ENCODE data around the gene ZNF891. TPM values are rescaled to one million over a fixed set of nuclear protein-coding genes. Genes with fewer than 3 reads are reported as not detected.

Gene ZNF891
- total RNA-seq, 2 experiments from 2014 or later, result 3.2 to 5.0 TPM

DNA sequence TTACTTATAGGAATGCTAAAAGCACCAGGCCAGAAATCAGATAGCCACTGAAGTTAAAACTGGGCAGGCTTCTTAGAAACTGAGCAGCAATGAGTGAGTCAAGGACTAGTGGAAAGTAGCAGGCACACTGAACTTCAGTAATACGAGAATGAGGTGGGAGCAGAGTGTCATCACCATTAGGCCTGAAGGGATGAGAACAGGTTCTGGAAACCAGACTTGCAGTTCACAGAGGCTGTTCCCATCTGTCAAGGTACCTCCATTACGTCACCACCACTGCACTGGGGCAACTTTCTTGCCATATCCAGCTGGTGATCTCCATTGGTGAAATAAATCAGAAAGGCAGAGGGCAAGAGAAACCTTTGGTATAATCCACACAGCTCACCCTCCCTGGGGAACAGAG is 15.9 kb upstream of the ZNF891 start:
- no TSS peak for BruUV-seq (replicated peaks)
- no peak for TF ChIP-seq EZH2phosphoT487 (IDR thresholded peaks at IDR 0.05; ENCODE audit: borderline replicate concordance, low read depth, low read length)
- TF ChIP-seq, protein P1, sequence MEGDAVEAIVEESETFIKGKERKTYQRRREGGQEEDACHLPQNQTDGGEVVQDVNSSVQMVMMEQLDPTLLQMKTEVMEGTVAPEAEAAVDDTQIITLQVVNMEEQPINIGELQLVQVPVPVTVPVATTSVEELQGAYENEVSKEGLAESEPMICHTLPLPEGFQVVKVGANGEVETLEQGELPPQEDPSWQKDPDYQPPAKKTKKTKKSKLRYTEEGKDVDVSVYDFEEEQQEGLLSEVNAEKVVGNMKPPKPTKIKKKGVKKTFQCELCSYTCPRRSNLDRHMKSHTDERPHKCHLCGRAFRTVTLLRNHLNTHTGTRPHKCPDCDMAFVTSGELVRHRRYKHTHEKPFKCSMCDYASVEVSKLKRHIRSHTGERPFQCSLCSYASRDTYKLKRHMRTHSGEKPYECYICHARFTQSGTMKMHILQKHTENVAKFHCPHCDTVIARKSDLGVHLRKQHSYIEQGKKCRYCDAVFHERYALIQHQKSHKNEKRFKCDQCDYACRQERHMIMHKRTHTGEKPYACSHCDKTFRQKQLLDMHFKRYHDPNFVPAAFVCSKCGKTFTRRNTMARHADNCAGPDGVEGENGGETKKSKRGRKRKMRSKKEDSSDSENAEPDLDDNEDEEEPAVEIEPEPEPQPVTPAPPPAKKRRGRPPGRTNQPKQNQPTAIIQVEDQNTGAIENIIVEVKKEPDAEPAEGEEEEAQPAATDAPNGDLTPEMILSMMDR (conservative IDR thresholded peaks at IDR 0.05; ENCODE audit: low read length), result no peak
- Histone ChIP-seq H2AFZ (ENCODE audit: low read length) (no peak overlapping the region), H3K27ac (ENCODE audit: low read depth, low read length, poor library complexity, severe bottlenecking) (no peak overlapping the region), H4K20me1 (ENCODE audit: insufficient read depth, low read length) (no peaks in the 10 kb centered on the region), H3K4me3 (ENCODE audit: low read depth, low read length, poor library complexity, severe bottlenecking) (no peak overlapping the region), H3K79me2 (ENCODE audit: insufficient read depth, low read depth, low read length) (no peaks in the 10 kb centered on the region), H3K36me3 (ENCODE audit: insufficient read depth, low read length) (peaks cover 31% of the 10 kb centered on the region), H3K9me3 (ENCODE audit: low read length) (peaks cover 20% of the 10 kb centered on the region), H3K4me1 (ENCODE audit: insufficient read depth, low read length, poor library complexity, severe bottlenecking) (no peaks in the 10 kb centered on the region), H3K4me2 (ENCODE audit: low read length) (no peak overlapping the region), H3K9me2 (ENCODE audit: insufficient read depth, low read length) (no peaks in the 10 kb centered on the region)
- CTCF ChIA-PET (ENCODE audit: unreplicated experiment), result no interaction called here
- no peak for DNase-seq (ENCODE audit: low spot score)
- POLR2A ChIA-PET, result no interaction called here
- intact Hi-C loops (cut with micrococcal nuclease; ENCODE audit: unreplicated experiment), result no loop called here

DNA sequence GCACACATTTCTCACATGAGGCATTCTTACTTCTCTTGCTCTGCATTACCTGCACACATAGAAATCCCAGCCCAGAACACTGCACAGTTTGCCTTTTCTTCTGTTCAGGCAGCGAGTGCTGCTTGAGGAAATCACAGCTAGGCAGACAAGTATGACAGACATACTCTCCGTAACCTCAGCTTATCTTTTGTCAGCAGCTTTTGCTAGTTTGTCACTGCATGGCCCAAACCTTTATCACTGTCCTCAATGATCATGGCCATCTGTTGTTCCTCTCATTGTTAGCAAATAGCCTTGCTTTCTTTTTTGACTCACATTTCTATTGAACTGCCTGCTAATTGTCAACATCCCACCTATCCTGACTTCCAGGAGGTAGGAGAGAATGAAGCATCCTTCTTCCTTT is 5.7 kb upstream of the ZNF891 start:
- Histone ChIP-seq H3K4me2 (ENCODE audit: low read length) (no peak overlapping the region), H2AFZ (ENCODE audit: low read length) (no peak overlapping the region), H4K20me1 (ENCODE audit: insufficient read depth, low read length) (no peaks in the 10 kb centered on the region), H3K4me1 (ENCODE audit: insufficient read depth, low read length, poor library complexity, severe bottlenecking) (no peaks in the 10 kb centered on the region), H3K79me2 (ENCODE audit: insufficient read depth, low read depth, low read length) (no peaks in the 10 kb centered on the region), H3K4me3 (ENCODE audit: low read depth, low read length, poor library complexity, severe bottlenecking) (no peak overlapping the region), H3K9me2 (ENCODE audit: insufficient read depth, low read length) (no peaks in the 10 kb centered on the region), H3K27ac (ENCODE audit: low read depth, low read length, poor library complexity, severe bottlenecking) (no peak overlapping the region), H3K9me3 (ENCODE audit: low read length) (peaks cover 39% of the 10 kb centered on the region), H3K36me3 (ENCODE audit: insufficient read depth, low read length) (peaks cover 34% of the 10 kb centered on the region)
- no peak for DNase-seq (ENCODE audit: low spot score)
- CTCF ChIA-PET (ENCODE audit: unreplicated experiment), result interaction anchor here (0.6 kb wide), 1 partner anchor 34 kb away, joined by 3 read pairs; no protein-coding TSS in a partner anchor
- TF ChIP-seq, protein P1 (conservative IDR thresholded peaks at IDR 0.05; ENCODE audit: low read length), result no peak
- no peak for TF ChIP-seq EZH2phosphoT487 (IDR thresholded peaks at IDR 0.05; ENCODE audit: borderline replicate concordance, low read depth, low read length)
- BruUV-seq (replicated peaks), result no TSS peak
- intact Hi-C loops (cut with micrococcal nuclease; ENCODE audit: unreplicated experiment), result no loop called here
- POLR2A ChIA-PET, result no interaction called here

DNA sequence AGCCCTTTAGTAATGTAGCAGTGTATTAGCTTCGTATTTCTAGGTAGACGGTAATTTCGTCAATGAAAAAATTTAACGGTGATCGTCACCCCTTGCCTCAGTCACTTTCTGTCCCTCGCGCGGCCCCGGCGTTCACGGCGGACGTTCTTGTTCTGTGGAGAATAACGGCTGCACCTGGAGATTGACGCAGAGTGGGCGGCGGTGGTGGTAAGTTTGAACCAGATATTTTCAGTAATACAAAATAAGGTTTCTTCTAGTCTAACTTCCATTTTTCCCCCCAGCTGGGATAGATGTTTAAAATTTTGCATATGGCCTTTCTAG is 694 bp upstream of the ZNF891 start:
- ChIA-PET POLR2A (interaction anchor here (1.2 kb wide), 1 partner anchor 51 kb away, joined by 4 read pairs; the partner anchor contains the start of gene ZNF268), CTCF (ENCODE audit: unreplicated experiment) (no interaction called here)
- TSS peak; percentile 85 for BruUV-seq (replicated peaks)
- Histone ChIP-seq H3K27ac (ENCODE audit: low read depth, low read length, poor library complexity, severe bottlenecking) (peak overlapping the region; percentile 62), H3K9me2 (ENCODE audit: insufficient read depth, low read length) (no peaks in the 10 kb centered on the region), H3K4me2 (ENCODE audit: low read length) (peak overlapping the region; percentile 58), H2AFZ (ENCODE audit: low read length) (peak overlapping the region; percentile 71), H4K20me1 (ENCODE audit: insufficient read depth, low read length) (no peaks in the 10 kb centered on the region), H3K36me3 (ENCODE audit: insufficient read depth, low read length) (peaks cover 42% of the 10 kb centered on the region), H3K4me3 (ENCODE audit: low read depth, low read length, poor library complexity, severe bottlenecking) (peak overlapping the region; percentile 79), H3K79me2 (ENCODE audit: insufficient read depth, low read depth, low read length) (peaks cover 8% of the 10 kb centered on the region; the same call in 1 of the 2 replicates), H3K4me1 (ENCODE audit: insufficient read depth, low read length, poor library complexity, severe bottlenecking) (no peaks in the 10 kb centered on the region), H3K9me3 (ENCODE audit: low read length) (peaks cover 50% of the 10 kb centered on the region)
- DNase-seq (ENCODE audit: low spot score), result no peak
- intact Hi-C loops (cut with micrococcal nuclease; ENCODE audit: unreplicated experiment), result loop anchor here (1.0 kb wide), 2 partner anchors 50 to 51 kb away; partner anchors contain the start of genes ZNF140 and ZNF268
- TF ChIP-seq EZH2phosphoT487 (IDR thresholded peaks at IDR 0.05; ENCODE audit: borderline replicate concordance, low read depth, low read length), result no peak
- TF ChIP-seq, protein P1 (conservative IDR thresholded peaks at IDR 0.05; ENCODE audit: low read length), result no peak

Measured in OCI-LY7 (cell line).